HG03097 (cell line): ENCODE data around the gene RGS9.
"Not testable (repeated sequence)": the region's sequence is repeated elsewhere in the genome, so short reads cannot be mapped to it uniquely, and the experiment has no call there.

Experiments used
- ATAC-seq: cut with Tn5 transposase; IDR thresholded peaks from one replicate; pipeline ENCODE4 v1.9.1; 2021; ENCODE audit not compliant: unreplicated experiment, low FRiP score

RGS9 gene

DNA sequence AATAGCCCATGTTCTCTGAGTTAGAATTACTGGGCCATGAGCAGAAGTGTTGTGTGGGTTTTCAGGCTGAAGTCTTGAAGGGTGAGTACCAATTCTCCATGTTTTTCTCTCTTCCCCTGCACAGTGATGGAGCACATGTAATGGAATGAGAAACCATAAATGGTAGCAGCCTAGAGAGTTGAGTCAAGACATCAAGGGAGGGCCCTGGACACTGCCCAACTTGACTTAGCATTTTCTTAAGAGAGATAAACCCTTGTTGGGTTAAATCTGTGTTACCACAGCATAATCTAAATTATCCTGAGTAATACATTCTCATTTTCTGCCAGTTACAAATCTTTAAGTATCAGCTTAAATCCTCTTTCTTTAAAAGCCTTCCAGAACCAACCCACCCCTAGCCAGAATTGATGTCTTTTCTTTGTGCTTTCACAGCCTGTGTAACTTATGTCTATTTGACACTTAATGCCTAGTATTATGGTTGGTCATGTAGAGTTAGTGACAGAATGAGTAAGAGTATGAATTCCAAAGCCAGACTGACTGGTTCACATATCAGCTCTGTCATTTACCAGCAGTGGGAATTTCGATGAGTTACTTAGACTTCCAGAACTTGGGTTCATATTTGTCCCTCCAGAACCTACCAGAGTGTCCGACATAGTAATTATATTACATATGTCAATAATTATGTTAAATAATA lies 27.0 kb upstream of the RGS9 start:
- ATAC-seq, result no peak

DNA sequence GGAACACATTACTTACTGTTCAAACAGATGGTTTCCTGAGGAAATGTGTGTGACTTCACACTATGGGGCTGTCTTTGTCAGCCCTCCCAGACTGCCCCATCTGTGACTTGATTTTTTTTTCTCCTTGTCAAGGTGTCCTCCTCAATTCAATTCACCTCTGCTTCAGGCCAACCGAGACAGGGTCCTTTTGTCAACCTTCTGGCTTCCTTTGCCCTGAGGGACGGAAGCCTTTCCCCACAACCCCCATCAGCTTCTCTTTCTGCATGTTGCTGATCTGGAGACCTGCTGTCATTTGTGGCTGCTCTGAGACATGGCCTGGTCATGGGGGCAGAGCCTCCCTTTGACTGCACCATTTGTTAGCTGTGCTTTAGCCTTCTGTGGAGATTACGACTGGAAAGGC lies 21.3 kb upstream of the RGS9 start:
- ATAC-seq, result no peak

DNA sequence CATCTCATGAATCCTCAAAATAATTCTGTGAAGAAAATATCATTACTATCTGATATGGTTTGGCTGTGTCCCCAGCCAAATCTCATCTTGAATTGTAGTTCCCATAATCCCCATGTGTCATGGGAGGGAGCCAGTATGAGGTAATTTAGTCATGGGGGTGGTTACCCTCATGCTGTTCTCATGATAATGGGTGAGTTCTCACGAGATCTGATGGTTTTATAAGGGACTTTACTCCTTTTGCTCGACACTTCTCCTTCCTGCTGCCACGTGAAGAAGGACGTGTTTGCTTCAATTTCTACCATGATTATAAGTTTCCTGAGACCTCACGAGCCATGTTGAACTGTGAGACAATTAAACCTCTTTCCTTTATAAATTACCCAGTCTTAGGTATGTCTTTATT lies 20.7 kb upstream of the RGS9 start:
- not testable (repeated sequence) for ATAC-seq

DNA sequence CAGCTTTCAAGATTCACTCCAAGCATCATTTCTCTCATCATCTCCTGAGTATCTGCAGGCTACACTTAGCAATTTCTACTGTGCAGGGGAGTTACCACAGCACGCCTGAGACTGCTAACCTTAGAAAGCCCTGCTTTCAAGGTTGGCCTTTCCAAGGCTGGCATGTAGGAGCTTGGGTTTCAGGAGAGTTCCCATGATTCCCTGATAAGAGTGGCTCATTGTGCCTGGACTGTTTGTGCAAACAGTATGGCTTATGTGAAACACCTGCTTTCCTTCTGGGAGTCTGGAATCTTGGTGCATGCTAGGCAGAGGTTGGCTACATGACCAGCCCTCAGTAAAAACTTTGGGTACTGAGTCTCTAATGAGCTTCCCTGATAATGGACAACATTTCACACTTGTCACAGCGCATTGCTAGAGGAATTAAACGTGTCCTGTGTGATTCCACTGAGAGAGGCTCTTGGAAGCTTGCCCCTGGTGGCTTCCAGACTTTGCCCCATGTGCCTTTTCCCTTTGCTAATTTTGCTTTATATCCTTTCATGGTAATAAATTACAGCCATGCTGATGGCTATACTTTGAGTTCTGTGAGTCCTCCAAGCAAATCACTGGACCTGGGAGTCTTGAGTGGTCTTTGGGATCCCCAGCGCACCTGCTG lies 19.7 kb upstream of the RGS9 start:
- no peak for ATAC-seq

DNA sequence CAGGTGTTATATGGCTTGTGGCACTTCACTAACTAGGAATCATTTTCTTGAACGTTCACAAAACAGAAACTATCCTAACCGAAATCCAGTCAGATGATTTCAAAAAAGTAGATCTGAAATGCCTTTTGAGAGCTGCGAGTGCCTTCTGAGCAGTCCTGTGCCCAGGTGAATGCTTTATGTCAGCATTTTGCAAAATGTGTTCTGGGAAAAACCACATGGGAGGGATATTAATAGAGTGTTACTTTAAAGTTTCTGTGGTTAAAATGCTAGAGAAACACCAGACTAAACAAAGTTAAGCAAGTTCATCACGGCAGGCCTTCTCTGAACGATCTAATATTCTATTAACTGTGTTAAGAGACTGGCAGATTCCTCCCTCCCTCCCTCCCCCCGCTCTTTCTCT lies 15.8 kb upstream of the RGS9 start:
- no peak for ATAC-seq

DNA sequence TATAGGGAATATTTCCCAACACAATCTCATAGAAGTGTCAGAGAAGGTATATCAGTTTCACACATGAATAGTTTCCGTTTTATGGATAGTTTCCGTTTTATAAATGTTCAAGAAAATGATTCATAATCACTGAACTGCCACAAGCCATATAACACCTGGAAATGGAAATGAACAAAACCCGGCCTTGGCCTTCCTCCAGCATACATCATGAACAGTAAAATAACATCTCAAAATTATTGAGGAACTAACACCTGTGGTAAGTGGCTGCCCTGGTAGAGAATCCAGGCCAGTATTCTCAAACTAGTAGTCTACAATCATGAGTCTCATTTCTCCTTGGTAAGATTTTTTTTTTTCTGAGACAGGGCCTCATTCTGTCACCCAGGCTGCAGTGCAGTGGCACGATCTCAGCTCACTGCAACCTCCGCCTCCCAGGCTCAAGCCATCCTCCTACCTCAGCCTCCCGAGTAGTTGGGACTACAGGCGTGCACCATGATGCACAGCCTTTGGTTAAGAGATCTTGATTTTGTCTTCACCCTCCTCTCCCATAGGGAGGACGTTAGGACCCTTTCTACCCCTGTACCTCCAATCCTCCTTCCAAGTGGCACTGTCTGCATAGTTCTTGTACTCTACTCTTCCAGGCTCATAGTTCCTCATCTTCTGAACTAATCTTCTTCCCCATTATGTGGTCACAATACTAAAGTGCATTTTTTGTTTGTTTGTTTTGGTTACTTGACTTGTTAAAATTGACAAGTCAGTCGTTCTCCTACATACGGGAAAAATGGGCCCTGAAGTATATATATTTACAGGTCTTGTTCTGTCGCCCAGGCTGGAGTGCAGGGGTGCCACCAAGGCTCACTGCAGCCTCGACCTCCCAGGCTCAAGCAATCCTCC lies 15.0 kb upstream of the RGS9 start:
- no peak for ATAC-seq

DNA sequence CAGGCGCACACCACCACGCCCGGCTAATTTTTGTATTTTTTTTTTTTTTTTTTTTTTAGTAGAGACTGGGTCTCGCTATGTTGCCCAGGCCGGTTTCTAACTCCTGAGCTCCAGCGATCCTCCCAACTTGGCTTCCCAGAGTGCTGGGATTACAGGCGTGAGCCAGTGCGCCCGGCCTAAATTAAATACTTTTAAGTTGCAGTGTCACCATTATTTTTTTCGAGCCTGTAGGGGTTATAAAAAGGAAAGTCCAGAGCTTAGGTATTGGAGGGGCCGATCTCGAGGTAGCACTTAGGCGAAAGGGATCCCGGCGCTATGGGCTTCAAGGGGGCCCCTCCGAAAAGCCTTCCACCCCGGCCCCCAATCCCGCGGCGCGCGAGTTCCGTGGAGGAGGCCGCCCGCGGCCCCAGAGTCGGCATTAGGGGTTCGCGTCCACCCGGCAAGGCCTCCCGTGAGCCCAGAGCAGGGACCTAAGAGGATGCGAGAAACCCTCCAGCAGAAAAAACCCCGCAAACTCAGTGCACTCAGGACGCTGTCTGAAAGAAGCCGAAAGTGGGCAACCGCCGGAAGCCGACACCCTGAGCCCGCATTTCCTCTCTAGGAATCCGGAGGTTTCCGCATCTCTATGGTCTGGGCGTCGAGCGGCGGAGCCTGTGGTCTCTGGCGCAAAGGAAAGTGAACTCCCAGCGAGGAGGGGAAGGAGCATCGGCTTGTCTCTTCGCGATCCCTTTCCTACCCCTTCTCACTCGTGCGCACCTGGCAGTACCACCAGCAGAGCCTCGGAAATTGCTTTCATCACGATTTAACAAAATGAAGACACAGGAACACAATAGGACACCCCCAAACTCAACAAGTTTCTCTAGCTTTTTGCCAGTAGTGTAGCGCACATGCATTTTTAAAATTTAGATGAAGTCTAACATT lies 14.1 kb upstream of the RGS9 start:
- peak; percentile 62 for ATAC-seq

DNA sequence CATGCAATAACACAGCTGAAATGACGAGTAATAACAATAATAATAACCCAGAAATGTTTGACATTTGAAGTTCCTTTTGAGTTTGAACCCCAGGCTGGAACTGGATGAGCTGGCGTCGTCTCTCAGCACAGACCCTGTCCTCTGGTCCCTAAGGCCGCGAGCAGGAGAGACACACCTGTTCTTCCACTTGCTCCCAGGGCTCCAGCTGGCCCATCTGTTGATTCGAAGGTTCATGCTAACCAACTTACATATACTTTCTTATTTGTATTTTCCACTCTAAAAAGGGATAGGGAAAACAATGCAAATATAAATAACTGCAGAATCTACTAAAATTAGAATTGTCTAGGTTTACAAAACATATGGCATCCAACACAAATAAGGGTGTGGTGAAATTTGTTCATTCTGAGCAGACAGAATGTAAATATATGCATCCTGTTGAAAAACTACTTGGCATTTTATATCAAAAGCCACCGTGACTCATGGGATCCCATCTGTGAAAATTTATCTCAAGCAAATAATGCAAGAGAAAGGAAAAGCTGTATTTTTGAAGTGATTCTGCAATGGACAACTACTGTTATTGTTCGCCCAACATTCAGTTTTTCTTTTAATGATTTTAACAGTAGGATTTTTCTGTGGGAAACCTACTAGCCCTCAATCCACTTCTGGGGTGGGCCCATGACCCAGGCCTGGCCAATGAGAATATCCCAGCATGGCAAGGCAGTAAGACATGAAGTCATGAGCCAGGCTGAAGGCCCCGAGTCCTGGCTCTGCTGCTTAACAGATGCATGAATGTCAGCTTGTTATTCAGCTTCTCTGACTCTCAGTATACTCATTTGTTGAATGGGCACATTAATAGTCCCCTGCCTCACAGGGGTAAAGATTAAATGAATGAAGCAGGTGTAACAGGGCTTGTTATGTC lies 13.2 kb upstream of the RGS9 start:
- no peak for ATAC-seq

DNA sequence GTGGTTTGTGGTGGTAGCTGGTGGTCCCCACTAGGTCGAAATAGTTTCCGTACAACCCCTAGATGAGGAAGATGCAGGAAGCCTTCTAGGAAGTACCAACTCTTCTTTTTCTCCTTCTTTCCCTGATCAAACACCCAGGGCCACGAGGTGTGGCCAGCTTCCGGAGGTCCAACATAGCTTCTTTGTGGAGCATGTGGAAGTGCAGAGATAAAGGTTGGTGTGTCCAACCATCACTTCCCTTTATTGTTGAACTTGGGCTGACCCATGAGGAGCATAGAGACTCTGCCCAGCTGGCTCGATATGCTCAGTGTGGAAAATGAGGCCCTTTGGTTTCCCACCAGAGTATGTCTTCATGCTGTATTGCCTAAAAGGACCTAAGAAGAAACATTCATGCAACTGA lies 6.3 kb upstream of the RGS9 start:
- no peak for ATAC-seq

DNA sequence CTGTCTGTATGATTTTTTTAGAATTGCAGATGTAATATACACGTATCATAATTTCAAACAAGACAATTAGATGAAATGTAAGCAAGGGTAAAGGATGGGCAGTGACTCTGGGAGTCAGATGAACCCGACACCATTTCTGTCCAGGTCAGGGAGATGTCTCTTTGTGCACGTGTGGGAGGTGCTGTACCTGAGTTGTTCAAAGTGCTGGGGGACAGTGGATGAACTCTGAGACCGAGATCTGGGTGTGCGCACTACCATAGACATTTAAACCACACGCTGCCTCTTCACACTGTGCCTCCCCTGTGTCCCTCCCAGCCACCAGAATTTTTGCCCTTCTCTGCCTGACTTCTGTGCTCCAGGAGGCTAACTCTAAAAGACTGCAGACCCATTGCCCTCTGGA lies 5.9 kb upstream of the RGS9 start:
- no peak for ATAC-seq

DNA sequence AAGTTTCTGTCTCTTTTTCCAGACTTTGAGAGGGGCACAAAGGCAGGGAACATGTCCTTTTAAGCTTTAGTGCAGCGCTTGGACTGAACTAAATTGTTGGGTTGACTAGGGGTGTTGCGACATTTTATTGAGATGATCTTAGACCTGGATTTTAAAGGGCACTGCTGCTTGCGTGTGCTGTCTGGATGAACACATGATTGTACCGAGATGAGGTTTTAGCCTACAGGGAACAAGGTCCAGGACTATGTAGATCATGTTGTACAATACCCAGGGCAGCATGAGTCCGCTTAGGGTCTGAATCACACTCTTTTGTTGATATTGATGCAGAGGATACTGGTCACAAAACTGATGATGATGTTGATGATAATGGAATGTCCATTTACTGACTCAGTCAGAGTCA lies 5.2 kb upstream of the RGS9 start:
- no peak for ATAC-seq

DNA sequence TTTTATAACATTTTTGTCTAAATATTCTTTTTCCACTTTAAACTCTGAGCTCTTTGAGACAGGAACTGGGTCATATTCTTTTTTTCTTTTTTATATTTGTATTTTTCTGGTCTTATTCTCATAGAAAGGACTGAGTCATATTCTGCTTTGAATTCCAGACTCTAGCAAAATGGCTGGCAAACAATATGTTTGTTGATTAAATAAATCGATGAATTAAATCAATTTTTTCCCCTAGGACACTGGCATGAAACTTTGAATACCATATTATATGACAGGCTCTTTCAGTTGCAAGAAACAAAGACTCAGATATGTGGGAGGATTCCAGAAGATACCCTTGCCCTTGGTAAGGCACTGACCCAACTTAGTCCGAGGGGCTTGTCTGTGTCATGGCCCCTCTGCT lies 3.1 kb upstream of the RGS9 start:
- no peak for ATAC-seq

DNA sequence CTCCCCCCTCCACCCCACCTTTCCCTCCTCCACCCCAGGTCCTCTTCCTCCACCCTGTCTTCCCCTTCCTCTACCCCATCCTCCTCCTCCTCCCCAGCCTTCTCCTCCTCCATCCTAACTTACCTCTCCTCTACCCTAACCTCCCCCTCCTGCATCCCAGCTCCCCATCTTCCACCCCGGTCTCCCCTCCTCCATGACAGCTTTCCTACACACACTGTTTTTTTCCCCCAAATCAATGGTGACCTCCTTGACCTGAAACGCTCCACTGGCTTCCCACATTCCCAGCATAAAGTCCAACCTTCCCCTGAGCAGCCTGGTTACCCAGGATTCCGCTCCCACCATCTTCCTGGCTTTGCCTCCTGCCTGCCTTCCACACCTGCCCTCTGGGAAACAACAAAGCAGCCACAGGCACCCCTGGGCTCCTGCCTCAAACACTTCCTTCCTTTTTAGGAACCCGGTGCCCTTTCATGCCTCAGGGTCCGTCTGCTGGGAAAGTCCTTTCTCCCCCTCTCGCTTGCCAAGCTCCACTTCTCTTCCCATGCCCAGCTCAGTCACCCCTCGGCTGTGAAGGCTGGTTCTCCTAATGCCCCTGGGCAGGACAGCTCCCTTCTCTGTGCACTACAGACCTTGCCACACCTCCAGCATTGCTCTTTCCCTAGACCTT lies 2.1 kb downstream of the RGS9 start:
- ATAC-seq, result no peak

DNA sequence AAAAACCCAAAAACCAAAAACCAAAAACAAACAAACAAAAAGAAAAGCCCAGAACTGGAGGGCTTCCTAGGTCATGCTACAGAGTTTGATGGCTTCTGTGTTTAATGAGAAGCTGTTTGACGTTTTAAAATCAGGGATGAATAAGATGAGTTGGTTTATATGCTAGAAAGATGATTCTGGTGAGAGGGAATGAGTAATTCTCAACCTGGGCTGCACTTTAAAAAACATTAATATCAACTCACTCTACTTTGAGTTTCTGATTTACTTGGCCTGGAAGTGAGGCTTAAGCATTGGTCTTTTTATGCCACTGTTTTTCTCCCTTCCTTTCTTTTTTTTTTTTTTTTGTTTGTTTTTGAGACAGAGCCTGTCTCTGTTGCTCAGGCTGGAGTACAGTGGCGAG lies 5.1 kb downstream of the RGS9 start:
- ATAC-seq, result no peak

DNA sequence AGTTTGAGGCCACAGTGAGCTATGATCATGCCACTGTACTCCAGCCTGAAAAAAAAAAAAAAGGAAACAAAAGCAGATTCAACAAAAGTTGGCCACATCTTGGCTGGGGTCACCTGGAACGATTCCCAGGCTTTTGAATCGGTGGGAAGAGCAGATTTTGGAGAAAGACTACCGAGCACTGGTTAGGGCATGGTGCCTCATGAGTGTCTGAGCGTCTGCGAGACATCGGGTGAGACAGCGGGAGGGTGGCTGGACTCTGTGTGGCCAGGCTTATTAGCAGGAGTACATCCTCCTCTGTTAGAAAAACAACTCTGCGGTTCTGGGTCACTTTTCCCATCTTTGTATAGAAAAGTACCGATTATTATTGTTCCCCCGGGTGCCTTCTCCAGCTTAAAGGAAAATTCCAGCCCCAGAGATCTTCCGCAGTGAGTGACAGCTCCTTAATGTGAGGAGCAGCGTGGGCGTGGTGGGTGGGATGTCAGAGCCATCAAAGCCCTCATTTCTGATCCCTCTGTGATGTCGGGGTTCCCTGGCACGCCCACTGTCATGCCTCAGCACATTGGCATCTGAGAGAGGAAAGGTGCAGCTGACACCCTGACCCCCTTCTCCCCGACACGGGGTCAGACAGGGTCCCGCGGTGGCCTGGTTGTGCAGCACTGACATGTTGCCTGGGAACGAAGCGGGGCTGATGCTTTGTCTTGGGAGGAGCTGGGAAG lies 6.9 kb downstream of the RGS9 start:
- ATAC-seq, result no peak

DNA sequence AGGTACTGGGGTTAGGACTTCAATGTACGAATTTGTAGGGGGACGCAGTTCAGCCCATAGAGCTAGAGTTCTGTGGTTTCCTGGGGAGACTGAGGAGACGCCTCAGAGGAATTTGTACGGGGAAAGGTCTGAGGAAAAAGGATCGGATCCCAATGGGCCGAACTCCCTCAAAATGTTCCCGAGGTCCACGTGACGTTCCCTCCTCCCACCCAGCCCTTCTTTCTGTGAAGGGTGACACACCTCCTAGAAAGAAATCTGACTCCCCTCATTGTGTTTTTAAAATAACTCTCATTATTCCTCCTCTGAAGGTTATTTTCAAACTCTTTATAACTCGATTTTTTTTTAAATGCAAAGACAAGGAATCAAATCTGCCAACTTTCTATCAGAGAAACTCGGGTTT lies 8.6 kb downstream of the RGS9 start:
- ATAC-seq, result no peak

DNA sequence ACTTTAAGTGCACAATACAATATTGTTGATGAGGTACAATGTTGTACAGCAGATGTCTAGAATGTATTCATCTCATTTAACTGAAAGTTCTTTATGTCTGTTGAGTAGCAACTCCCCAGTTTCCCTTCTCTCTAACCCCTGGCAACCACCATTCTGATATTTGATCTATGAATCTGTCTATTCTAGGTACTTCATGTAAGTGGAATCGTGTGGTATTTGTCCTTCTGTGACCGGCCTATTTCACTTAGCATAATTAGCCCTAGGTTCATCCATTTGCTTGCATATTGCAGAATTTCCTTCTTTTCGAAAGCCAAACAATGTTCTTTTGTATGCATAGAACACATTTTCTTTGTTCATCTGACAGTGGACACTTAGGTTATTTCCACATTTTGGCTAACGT lies 10.8 kb downstream of the RGS9 start:
- no peak for ATAC-seq

DNA sequence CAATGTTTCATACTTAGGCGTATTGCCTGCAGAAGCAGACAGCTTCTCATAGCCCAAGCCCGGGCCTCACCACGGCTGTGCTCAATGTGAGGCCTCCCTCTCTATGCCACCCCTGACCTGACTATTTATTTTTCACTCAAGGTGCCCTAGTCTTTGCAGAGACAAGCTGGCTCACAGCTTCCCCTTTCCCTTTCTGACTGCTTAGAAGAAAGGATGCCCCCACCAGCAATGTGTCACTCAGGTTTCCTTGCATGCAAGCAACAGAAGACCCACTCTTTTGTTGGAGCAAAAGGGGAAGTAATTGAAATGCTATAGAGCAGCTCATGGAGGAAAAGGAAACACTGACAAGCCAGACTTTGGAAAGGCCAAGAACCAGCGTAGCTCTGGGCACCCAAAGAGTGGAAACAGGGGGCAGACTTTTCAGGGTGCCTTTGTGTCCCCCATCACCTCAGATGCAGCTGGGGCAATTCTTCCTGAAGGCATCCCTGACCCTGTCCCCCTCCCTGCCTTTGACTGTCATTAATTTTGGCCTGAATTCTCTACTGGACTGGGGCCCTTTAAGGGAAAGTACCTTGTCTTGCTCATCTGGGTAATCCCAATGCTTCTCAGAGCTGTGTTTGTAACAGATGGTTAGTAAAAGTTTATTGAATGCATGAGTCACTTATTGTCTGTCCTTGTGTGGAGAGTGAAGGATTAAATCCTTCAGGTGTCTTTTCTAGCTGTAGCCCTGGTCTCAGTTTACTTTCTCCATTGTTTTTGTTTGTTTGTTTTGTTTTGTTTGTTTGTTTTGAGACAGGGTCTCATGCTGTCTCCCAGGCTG lies 17.8 kb downstream of the RGS9 start:
- peak; percentile 77 for ATAC-seq
